Erythroblast (primary cell): Measurements from ENCODE around the gene ITPR2.
"Not testable (repeated sequence)": the region's sequence is repeated elsewhere in the genome, so short reads cannot be mapped to it uniquely, and the experiment has no call there.

Experiments used
- DNase-seq, 2 experiments: peaks; one replicate each; lab custom pipeline; 2025; lab: John Stamatoyannopoulos, UW
- GATA1 ChIP-seq: IDR thresholded peaks from 2 replicates; pipeline ENCODE4 v1.6.1; 2011; ENCODE audit warnings: low read depth, mild to moderate bottlenecking, control low read depth, low read length, moderate library complexity
- POLR2A ChIP-seq: IDR thresholded peaks from 2 replicates; pipeline ENCODE4 v1.6.1; 2011; ENCODE audit warnings: mild to moderate bottlenecking, low read length

ITPR2 gene

GRCh38 chr12:26319511-26319910, 513.5 kb downstream of the ITPR2 start:
- no peak for DNase-seq
- TF ChIP-seq GATA1 (no peak), POLR2A (no peak)

GRCh38 chr12:26318661-26319068, 514.3 kb downstream of the ITPR2 start:
- peak in 1 of 2 experiments; percentile 1 for DNase-seq
- no peak for TF ChIP-seq GATA1
- TF ChIP-seq POLR2A: no peak

GRCh38 chr12:26317942-26318575, 514.9 kb downstream of the ITPR2 start:
- DNase-seq: no peak
- no peak for TF ChIP-seq GATA1
- TF ChIP-seq POLR2A: no peak

GRCh38 chr12:26314103-26314502, 518.9 kb downstream of the ITPR2 start:
- DNase-seq: not testable (repeated sequence)

GRCh38 chr12:26310489-26310888, 522.5 kb downstream of the ITPR2 start:
- DNase-seq: not testable (repeated sequence)

GRCh38 chr12:26309634-26310033, 523.4 kb downstream of the ITPR2 start:
- TF ChIP-seq GATA1: no peak
- no peak for TF ChIP-seq POLR2A
- no peak for DNase-seq

- no peak for TF ChIP-seq GATA1
- no peak for TF ChIP-seq POLR2A
- no peak for DNase-seq
Measured at GRCh38 chr12:26304273-26304672, 528.7 kb downstream of the ITPR2 start.

GRCh38 chr12:26303418-26303817, 529.6 kb downstream of the ITPR2 start:
- DNase-seq: no peak
- TF ChIP-seq GATA1 (no peak), POLR2A (no peak)

- no peak for DNase-seq
- TF ChIP-seq POLR2A (no peak), GATA1 (no peak)
Measured at GRCh38 chr12:26302776-26303175, 530.2 kb downstream of the ITPR2 start.

- DNase-seq: peak in 1 of 2 experiments; percentile 5
- TF ChIP-seq GATA1: no peak
- no peak for TF ChIP-seq POLR2A
Measured at GRCh38 chr12:26299751-26300150, 533.2 kb downstream of the ITPR2 start.

- TF ChIP-seq POLR2A: peak; percentile 30
- TF ChIP-seq GATA1: no peak
Measured at GRCh38 chr12:26298785-26299621, 534.0 kb downstream of the ITPR2 start.

GRCh38 chr12:26297396-26298070, 535.5 kb downstream of the ITPR2 start:
- TF ChIP-seq POLR2A: no peak
- TF ChIP-seq GATA1: no peak
- no peak for DNase-seq

More at GRCh38 chr12:26298785-26299621, 534.0 kb downstream of the ITPR2 start:
- peak in 1 of 2 experiments; percentile 28 for DNase-seq

- TF ChIP-seq POLR2A (no peak), GATA1 (no peak)
- DNase-seq: no peak
Measured at GRCh38 chr12:26295001-26295400, 538.0 kb downstream of the ITPR2 start.

- TF ChIP-seq POLR2A (no peak), GATA1 (no peak)
- DNase-seq: no peak
Measured at GRCh38 chr12:26293612-26294011, 539.4 kb downstream of the ITPR2 start.
